ENCODE results near the gene WDR72.
"Not testable (repeated sequence)": the region's sequence is repeated elsewhere in the genome, so short reads cannot be mapped to it uniquely, and the experiment has no call there.

Gene WDR72

DNA sequence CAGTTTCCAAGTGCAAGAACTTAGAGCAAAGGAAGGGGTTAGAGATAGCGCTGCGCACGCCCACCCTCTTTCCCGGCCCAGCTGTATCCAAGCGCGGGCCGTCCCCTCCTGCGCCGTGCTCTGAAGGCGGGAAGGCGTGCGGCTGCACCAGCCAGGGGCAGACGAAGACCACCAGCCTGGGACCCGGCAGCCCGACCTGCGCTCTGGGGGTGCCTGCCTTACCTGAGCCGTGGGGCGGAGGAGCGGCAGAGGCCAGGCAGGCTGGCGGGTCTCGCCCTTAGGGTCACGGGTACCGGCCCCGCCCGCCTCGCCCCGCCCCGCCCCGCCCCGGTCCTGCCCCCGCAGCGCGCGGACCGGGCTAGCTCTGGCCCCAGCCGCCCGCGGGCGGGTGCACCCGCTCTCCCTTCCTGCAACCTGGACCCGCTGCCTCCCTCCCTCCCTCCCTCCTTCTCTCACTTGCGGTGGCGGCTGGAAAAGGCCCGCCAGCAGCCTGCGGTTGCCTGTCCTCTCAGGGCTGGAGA lies at the start of gene WDR72:
TSS of gene WDR72 (minus strand) at position 253 of the 521 bp plus-strand sequence. CDS start 26,514 bp downstream, outside the sequence.
- no peak for DNase-seq

DNA sequence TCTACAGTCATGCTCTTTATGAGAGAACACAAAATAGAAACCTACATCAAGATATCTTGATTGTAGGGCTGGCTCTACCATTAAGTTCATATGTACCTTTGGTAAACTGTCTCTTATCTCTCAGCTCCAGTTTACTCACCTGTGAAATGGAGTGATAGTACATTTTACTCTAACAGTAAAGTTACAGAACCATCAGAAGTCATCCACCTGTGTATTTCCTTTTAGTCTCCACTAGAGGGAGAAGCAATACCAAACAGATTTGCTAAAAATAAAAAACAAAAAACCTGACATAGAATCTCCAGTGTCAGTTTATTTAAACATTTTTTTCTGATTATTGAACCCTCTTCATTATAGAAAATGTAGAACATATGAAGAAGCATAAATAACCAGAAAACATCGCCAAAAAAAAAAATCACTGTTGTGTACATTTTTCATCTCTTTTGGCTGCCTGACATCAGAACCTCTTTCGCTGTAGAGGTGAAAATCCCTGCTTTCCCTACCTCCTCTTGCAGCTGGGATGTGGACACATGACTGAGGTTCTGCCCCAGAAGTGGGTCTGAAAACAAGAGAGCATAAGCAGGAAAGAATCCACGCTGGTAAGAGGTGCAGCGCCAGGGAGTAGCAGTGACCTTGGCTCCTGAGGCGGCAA lies 48.7 kb upstream of the WDR72 start:
- peak; percentile 17 for DNase-seq

- DNase-seq, result no peak
Measured at GRCh38 chr15:53807501-53807900, 48.0 kb upstream of the WDR72 start.

DNA sequence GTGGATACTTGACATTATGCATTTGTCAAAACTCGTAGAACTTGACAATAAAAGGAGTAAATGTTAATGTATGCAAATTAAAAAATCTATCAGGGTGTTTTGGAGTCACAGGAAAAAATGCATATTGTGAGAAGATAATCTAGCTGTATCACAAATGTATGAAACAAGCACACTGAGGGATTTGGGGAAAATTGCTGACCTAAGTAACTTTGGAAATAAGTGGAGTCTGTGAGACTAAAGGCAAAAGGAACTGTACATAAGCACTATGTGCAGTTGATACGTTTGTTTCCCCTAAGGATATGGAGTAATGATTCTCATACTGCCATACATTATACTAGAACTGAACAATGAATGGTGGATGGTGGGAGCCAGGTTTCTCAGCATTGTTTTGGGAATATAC lies 43.2 kb upstream of the WDR72 start:
- DNase-seq, result no peak

- no peak for DNase-seq
Measured at GRCh38 chr15:53791581-53791980, 32.1 kb upstream of the WDR72 start.

DNA sequence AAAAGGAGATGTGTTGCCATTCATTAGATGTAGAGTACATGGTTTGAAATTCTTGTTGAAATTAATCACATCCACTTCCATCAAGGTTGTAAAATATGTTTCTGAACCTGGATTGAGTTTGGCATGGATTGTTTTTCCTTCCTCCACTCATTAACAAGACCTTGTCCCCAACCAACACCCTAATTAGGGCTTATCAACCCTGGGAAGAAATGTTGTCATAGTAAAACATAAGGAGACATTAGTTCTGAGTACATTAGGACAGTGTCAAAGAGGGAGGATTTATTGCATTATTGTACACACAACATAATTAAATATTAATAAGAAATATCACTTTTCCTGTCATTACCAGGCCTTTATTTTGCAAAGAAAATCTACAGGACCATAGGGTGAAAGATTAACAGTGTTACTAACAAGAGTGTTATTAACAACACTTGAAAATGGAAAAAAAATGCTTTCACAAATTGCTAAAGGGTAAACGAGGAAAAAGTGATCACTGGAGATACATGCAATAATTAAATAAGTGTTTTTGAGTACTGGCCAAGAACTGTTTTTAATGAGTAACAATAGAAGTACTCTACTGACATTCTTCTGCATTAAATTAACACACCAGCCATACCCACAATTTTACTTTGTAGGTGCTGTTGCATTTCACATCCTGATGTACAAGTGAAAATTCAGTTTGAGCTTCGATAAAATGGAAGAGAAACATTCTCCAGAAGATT lies 30.4 kb upstream of the WDR72 start:
- no peak for DNase-seq

DNA sequence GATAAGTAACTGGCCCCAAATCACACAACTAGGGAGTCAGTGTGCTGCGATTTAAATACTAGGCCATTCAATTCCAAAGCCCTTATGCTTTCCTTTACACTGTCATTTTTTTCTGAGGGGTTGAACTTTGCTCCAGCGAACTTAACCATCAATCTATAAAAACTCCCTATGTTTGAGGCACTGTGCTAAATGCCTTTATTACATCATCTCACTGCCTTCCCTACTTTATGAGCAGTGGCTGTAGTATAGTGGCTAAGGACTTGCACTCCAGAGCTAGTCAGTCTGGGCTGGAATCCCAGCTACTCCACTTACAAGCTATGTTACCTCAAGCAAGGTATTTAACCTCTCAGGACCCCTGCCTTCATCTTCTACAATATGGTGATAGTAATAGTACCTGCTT lies 26.9 kb upstream of the WDR72 start:
- DNase-seq, result no peak

- not testable (repeated sequence) for DNase-seq
Measured at GRCh38 chr15:53785241-53785640, 25.8 kb upstream of the WDR72 start.

- no peak for DNase-seq
Measured at GRCh38 chr15:53762916-53763315, 3.5 kb upstream of the WDR72 start.

- no peak for DNase-seq
Measured at GRCh38 chr15:53758412-53758811, 1.1 kb downstream of the WDR72 start.

- no peak for DNase-seq
Measured at GRCh38 chr15:53757906-53758305, 1.6 kb downstream of the WDR72 start.

GRCh38 chr15:53753813-53754212 lies 5.7 kb downstream of the WDR72 start:
- DNase-seq, result no peak

- no peak for DNase-seq
Measured at GRCh38 chr15:53752406-53752805, 7.1 kb downstream of the WDR72 start.

DNA sequence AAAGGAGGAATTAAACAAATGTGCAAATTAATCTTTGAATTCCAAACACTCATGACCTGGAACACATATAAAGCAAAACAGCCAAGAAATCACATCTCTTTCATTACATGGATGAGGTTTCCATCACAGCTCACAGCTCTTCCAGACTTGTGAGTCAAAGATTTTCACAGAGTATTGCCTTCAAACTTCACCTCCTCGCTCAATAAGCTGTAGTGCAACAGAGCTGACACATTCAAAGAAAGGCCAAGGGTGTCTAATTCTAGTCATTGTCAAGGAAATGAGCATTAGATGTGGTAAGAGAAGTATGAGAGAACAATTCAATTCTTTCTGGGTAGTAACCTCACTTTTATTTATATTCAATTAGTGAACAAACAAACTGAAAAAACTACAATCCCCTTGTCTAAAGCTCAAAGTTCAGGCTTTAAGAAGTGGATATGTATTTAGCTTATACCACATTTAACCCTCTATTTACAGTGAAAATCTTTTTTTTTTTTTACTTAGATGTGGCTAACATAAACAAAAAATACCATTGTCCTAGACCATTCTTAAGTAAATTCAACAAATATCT lies 11.9 kb downstream of the WDR72 start:
- DNase-seq, result no peak

DNA sequence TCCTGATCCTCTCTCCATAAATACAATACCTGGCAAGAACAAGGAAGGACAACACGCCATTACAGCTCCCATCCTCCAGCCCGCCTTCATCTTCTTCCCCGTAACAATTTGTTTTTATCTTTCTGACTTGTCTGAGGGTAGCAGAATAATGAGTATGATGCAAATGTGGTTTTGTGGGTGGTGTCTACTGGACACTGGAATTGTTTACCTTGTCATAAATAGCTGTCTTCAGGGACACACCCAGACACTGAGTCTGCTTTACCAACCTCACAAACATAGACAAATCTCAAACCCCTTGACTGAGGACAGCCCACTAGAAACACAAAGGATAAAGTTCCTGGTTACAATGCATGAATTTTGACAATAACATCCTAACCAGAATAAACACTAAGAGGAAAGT lies 13.4 kb downstream of the WDR72 start:
- no peak for DNase-seq

GRCh38 chr15:53739651-53740050 lies 19.8 kb downstream of the WDR72 start:
- no peak for DNase-seq

- DNase-seq, result no peak
Measured at GRCh38 chr15:53739187-53739586, 20.3 kb downstream of the WDR72 start.

- DNase-seq, result no peak
Measured at GRCh38 chr15:53721334-53722087, 38.0 kb downstream of the WDR72 start.

DNA sequence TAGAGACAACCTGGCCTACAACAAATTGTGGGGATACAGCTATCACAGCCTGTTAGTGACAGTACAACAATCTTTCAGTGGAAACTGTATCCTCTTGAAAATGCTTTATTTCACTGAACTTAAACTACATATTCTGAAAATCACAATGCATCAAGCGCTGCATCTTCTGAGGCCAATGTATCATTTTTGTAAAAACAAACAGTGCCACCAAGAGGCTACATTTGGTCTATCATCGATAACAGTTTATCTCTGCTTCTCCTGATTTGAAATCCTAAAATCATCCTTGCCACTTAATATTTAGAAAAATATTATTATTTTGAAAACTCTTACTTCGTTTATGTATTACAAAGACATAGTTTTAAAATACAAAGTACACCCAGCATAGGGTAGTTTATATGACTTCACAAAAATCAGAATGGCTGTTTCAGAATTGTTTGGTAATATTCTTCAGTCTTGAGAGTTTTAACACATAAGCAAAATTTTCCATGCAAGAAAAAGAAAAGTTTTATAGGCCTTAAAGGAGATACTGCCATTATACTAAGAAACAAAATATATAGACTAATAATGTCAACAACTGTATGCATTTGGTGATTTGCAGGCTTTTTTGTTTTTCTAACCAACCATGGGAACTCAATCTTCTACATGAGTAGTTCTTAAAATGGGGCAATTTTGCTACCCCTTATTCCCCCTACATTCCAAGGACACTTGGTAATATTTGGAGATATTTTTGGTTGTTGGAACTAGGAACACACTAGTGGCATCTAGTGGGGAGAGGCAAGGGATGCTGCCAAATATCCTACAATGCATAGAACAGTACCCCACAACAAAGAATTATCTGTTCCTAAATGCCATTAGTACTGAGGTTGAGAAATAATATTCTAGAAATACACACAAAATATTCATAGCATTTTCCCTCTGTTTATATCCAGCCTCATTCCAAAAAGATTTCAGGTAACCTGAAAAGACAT lies 42.3 kb downstream of the WDR72 start:
- peak; percentile 23 for DNase-seq

DNA sequence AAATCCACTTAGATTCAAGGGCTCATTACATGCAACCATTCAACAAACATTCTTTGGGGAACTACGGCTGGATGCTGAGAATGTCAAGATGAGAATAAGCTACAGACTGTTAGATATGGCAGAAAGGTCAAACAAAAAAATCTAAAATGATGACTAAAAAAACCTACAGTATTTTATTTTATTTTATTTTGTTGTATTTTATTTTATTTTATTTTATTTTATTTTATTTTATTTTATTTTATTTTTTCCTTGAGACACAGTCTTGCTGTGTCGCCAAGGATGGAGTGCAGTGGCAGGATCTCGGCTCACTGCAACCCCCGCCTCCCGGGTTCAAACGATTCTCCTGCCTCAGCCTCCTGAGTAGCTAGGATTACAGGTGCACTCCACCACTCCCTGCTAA lies 46.2 kb downstream of the WDR72 start:
- DNase-seq, result no peak

GRCh38 chr15:53710906-53711305 lies 48.6 kb downstream of the WDR72 start:
- DNase-seq, result no peak

GRCh38 chr15:53709821-53710220 lies 49.6 kb downstream of the WDR72 start:
- no peak for DNase-seq
